ENCODE results near the gene ICA1.
"Not testable (repeated sequence)": the region's sequence is repeated elsewhere in the genome, so short reads cannot be mapped to it uniquely, and the experiment has no call there.

Gene ICA1

DNA sequence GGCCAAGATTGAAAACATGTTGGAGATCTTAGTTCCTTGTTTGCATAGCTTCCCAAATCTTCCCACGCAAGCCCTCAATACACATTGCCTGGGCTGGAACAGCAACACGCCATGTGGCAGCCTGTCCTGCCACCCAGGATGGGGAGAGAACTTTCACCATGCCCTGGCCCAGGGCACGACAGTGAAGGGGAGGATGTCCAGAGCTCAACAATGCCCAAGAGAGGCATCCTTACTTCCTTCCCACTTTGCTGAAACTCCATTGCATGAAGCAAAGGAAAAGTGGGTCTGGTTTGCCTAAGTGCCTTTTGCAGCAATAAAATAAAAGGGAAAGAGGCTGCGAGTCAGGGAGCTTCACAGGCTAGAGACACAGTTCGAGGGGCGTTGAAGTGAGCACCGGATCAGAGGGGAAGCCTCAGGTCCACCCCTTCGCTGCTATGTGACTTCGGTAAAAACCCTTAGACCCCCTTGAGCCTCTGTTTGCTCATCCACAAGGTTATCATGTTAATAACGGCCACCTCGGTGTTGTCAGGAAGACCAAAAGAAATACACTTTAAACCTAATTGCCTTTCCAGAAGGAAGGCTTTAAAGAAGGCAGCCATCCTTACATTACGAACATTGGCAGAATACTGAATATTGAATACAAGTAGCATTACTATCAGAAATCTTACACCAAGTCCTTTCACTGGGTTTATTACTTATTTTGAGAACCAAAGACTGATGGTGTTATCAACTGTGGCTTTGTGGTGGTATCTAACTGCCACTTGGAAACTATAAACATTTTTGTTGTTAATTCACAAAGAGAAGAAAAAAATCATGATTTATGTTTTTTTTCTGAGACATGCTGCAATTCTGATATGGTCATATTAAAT is 133.3 kb downstream of the ICA1 start:
- DNase-seq, result no peak

DNA sequence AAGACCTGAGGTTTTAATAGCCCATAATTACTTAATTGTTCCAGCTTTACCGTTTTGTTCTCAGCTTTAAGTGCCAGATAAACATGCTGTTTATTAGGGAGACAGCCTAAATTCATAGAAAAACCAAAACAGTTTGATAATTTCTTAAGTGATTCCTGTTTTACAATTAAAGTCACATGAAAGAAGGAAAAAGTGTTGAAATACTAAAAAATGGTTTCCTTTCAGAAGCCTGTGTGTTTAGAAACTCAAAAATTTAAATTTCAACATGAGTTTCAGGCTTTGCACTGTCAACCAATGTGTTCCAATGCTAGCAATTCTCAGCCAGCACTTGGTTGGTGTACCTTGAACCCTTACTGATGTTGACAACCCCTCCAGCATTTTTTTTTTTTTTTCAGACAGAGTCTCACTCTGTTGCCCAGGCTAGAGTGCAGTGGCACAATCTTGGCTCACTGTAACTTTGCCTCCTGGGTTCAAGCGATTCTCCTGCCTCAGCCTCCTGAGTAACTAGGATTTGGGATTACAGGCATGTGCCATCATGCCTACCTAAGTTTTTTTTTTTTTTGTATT is 135.3 kb downstream of the ICA1 start:
- DNase-seq, result no peak

DNA sequence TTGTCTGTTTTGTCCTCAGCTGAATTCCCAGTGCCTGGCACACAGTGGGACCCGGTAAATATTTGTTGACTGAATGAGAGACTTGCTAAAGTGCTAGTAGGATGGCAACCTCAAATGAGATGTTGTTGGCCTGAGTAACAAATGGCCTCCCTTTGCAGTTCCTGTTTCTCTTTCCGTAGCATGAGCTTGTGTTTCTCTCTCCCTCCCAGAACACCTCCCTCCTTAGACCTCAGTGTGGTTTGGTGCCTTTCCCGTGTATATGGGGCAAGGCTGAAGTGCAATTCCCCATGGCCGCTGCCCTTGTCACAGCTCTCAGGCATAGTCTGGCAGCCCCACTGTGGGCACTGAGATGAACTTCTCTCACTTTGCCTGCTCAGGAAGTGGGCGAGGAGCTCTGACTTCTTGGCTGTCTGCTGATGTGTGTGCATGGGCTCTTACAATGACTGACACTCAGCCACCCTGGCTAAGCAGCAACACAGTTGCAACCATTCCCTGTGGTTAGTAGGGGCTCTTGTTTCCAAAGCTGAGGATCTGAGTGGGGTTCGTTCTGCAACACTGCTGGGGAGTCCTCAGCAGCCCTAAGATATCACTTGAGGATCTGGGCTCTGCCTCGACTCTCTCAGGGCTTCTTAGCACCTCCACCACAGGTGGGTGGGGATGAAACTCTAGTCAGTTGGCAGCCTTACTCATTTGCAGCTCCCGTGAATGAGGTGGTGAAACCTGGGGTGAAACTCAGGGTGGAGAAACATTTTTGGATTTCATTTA is 136.1 kb downstream of the ICA1 start:
- DNase-seq, result peak; percentile 83

DNA sequence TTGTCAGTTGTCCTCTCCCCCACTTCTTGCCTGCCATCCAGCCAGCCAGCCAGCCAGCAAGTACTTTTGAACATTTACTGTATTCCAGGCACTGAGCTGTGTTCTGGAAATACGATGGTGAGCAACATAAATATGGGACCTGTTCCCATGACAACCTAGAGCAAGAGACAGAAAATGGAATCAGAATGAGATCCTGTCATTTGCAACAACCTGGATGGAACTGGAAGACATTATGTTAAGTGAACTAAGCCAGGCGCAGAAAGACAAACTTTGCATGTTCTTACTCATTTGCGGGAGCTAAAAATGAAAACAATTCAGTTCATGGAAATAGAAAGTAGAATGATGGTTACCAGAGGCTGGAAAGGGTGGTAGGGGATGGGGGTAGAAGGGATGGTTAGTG is 140.7 kb downstream of the ICA1 start:
- no peak for DNase-seq

DNA sequence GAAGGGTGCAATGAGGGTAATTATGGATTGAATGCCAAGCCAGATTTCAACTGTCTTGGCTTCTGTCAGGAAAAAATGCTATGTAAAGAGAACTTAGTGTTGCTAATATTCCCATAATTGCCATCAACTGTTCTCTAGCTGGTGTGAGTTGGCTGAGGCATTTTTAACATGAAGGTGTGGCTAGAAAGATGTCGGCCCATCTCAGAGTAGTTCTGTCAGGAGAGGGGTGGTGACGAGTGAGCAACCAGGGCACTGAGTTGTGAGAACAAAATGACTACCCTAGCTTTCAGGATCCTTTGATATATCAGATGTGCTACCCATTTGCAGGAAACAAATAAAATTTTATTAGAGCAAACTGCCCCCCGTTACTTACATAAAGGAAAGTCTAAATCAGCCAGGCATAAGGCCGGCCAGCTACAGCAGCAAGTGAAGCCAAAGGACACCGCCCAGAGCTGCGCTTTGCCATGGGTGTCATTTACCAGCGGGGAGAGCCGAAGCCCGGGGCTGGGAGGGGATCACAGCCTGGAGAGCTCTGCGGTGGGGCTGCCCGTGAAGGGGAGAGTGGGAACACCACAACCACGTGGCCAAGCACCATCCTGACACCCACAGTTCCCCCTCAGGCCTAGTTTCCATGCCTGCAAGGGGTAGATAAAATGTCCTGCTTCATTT is 141.4 kb downstream of the ICA1 start:
- no peak for DNase-seq

DNA sequence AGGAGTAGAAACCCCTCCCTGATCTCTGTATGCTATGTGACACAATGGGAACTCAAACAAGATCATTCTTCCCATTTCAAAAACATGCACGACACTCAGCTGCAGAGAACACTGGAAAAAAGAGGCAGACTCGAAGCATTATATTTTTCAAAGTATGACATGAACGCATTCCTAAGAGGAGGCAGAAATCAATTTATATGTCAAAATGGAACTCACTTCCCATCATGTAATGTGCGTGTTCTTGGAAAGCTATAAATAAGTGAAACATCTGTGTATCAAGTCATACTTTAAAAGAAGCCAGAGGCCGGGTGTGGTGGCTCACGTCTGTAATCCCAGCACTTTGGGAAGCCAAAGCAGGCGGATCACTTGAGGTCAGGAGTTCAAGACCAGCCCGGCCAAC is 142.7 kb downstream of the ICA1 start:
- DNase-seq, result no peak

DNA sequence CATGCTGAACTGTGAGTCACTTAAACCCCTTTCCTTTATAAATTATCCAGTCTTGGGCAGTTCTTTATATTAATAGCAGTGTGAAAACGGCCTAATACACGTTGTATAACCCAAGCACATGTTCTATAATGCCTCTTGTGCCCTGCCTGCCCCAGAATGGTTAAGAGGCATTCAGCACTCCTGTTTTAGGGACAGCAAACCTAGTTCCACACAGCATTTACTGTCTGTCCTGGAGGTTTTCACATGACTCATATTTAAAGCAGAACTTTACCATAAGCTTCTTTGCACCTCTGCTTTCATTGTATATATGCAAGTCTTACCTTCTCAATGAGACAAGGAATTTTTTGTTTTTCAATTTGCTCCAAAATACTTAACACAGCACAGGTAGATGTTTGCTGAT is 144.8 kb downstream of the ICA1 start:
- no peak for DNase-seq

DNA sequence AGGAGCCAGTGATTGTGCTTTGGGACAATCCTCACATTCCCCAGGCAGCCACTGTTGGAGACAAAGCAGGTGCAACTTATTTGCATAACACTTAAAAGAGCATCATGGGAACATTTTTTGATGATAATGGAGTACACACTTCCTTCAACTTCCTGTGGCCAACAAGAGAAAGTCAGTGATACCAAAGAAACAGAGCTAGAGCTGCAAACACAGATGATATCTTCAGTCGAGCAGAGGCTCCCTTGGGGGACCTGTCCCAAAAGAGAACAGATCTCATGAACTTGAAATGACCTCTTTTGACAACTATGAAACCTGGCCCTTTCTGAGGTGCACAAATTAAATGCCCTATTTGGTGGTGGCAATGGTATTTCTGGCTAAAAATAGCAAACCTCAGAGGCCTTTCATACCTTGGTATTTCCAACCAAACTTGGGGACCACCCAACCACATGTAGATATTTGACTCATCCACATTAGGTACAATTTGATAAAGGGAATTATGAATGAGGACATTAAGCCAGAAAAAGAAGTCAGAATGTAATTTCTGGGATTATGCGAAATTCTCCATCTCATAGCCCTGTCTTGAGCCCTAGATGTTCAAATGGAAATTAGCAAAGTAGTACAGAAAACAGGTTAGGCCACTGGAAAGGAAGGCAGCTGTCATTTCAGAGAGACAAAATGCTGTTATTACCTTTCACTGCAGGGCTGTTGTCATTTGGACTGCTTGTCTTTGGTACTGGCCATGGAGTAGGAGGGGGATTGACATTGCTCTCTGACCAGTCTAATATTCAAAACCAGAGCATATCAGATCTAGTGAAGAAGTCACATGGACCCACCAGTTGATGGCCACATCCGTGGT is 146.2 kb downstream of the ICA1 start:
- DNase-seq, result no peak

DNA sequence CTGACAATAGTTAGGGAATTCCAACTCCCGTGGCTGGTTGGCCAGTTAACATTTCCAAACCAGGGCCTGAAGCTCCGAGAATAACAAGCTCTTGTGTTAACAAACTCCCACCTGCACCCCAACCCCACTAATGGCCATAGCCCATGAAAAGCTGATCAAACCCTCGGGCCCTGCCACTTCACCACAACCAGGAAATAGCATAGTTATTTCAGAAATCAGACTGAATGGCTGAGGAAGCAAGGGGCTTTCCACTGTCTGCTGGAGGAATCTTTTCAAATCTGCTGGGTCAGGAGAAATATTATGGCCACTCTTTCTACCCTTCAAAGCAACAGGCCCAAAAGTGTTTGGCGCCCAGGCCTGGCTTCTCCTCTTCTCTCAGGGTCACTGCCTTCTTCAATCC is 147.8 kb downstream of the ICA1 start:
- DNase-seq, result peak; percentile 23

DNA sequence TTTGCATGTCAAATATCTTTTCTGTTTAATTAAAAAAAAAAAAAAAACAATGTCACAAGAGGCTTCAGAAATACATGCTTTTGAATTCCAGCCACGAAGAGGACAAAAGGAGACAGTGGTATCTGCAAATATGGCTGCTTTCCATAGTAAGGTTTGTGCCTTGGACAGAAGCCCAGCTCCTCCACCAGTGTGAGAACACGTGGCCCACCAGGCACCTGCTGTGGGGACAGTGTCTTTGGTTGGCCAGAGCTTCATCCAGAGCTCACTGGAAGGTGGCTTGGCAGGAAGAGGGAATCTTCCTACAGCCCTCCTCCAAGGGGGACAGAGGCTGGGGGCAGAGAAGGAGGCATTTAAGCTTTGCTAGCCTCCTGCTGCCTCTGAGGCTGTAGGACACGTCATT is 148.8 kb downstream of the ICA1 start:
- DNase-seq, result no peak

DNA sequence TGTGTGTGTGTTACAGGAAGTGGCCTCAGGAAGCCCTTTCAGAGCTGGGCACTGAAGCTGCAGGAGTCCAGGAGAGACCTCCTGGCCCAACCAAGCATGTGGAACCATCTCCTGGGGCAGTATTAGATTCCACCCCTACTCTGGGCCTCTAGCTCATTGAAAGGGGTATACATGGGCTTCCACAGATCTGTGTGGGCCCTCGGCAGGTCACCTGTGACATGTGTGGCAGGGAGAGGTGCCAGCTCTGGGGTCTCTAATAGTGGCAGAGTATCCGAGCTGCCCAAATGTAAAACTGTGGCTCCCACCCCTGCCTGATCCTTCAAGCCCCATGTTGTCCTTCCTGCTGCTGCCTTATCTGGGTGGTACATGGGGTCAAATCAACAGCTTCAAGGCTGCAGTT is 149.3 kb downstream of the ICA1 start:
- no peak for DNase-seq

DNA sequence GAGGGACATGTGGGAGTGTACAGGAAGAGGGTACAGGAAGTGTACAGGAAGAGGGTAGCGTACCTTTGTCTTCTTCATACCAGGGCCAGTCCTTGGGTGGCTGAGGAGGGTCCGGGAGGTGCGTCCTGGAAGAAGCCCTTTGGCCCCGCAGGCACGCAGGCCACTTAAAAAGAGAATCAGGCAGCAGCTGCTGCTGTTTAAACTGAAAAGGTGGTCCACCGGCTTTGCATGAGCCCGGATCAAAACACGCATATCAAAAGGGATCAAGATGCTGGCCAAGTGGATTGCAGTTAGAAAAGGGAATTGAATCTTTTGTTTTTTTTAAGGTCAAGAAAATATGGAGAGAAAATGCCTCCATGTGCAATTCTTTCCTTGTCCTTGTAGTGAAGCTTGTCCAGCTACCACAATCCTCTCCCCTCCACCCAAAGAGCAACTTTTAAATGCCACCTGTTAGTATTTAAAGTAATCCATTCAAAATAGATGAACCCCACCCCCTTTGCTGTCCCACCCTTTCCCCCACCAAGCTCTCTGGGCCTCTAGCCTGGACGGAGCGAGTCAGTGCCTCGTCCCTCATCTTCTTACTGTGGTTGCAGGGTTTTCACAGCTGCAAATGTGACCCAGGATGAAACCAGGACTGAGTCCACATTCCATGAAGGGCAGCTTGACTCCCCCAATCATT is 150.5 kb downstream of the ICA1 start:
- DNase-seq, result no peak

DNA sequence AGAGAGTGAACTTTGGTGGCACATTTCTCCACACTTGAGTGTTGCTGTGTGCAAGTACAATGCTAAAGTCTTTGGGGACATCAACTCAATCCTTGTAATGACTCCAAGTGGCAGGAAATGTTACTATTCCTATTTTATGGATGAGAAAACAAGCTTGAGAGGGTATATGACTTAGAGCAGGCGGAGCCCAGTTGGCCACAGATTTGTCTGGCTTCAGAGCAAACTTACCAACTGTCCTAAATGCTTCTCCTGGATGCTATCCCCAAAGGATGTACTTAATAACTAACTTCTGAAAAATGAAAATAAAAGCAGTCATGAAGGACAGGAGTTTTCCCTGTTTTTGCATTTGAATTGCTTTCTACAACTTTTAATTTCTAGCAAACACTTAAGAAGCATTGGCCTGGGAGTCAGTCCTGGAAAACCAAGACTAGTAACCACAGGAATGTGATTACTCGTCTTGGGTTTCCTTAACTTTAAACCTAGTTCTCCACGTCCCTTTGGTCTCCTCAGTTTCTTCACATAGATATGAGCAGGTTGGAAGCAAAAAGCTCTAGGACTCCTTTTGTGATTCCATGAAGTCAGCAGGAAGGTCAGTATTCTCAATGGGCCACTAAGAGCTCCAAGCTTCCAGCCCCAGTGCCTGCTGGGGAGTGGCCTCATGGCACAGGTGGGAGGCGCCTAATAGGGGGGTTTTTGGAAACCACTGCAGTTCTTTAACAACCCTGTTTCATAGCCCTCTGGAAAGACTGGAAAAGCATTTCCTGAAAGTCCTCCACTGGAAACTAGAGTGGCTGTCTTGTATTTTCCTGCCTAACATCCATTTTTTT is 152.6 kb downstream of the ICA1 start:
- no peak for DNase-seq

DNA sequence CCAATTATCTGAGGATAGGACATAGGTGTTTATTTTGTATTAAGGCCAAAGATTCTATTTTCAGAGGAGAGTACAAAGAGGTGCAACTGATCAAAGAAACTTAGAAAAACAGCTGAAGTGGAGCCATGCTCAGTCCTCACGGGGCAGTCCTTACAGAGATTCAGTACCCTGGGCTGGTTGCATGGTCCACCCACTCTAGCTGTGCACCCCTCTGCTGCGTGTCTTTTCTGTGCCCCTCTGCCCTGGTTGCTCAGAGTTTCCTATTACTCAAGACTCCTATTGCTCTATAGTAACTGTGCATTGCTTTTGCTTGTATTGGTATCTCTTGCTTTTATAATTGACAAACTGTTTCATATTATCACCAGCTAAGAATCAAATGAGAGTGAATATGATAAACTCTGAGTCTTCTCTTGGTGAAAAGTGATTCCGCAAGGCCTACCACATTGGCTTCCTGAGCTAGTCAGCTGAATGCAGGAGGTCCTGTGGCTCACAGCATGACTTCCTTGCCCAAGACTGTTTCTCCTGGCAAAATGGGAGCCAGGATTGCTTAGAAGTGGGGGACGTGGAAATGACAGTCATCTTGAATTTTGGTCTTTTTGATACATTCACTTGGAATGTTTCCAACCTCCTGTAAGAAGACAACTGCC is 156.4 kb downstream of the ICA1 start:
- no peak for DNase-seq

DNA sequence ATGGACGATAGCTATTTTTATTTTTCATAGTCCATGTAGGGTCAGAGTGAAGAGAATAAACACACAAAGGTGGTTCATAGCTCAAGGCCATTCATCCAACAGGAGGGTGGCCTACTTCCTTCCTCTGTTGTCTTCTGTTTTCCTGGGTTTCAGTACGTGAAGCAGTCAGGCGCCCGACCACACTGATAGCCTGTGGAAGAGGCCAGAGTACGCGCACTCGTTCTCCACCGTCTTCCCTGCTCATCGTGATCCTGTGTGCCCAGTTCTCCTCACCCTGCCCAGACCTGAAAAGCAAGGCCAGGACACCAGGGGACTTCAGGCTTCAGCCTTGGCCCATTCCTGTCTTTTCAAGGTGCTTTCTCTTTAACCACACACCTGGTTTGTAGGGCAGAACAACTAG is 158.7 kb downstream of the ICA1 start:
- no peak for DNase-seq

DNA sequence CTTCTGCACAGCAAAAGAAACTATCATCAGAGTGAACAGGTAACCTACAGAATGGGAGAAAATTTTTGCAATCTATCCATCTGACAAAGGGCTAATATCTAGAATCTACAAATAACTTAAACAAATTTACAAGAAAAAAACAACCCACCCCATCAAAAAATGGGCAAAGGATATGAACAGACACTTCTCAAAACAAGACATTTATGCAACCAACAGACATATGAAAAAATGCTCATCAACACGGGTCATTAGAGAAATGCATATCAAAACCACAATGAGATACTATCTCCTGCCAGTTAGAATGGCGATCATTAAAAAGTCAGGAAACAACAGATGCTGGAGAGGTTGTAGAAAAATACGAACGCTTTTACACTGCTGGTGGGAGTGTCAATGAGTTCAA is 160.7 kb downstream of the ICA1 start:
- not testable (repeated sequence) for DNase-seq

DNA sequence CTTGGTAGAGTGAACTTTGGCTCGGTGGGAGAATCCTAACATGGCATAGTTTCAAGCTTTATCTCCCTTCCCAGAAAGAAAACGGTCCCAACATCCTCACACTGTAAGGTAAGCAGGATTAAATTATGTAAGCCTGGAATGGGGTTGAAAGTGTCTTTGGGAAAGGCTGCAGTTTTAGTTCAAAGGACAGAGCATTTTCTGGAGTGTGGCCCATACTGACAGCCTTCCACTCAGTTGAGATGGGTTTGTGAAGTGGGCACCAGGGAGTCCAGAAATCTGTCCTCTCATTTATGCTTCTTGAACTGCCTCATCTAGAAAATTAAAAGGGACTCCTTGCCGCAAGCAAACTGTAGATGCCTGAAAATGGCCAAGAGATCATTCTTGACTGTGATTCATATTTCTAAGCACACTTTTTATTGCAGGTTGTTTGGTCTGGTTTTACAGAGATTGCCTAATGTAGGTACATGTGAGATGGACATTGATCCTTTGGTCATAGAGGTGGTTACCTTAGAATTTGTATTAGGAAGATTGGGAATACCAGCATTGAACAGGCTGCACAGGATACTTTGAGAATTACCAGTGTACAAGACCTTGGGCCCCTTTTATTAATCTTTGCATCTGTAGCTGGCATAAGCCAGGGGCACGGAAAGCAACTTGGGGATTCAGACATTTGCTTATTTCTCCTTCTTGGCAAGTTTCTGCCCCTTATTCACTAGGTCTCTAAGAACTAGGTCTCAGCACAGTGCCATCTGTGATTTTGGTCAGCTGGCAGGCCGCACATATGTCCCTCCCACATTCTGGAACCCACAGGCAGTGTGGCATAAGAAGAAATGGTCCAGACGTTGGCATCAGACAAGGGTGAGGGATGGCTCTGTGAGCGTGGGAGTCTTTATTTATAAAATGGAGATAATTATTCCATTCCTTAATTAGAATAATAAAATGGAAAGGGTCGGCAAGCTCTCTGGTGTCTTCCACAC is 167.5 kb downstream of the ICA1 start:
- no peak for DNase-seq

DNA sequence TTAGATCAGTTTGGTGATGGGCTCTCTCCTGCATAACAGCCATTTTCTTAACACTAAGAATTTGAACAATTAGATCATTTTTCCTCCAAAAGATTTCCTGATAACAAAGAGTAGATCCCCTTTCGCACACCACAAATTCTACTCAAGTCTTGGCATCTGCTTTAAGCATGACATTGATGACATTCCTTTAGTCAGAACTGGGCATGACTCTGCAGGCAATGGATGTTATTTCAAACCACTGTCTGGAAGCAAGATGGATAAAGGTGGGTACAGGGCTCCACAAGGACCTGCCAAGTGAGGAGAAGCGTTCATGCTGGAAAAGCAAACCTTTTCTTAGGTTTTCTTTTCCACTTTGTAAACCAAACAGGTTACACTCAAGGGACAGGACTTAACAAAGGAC is 169.8 kb downstream of the ICA1 start:
- DNase-seq, result no peak
